ENCODE measurements around the gene CDC42SE2.

The CDC42SE2 gene

GRCh38 chr5:131393498-131393968, 129.7 kb downstream of the CDC42SE2 start:
- no peak for DNase-seq (ENCODE audit: low spot score)
- Histone ChIP-seq H3K4me3 (ENCODE audit: low read length in 2 of 2) (no peak overlapping the region), H2AK5ac (ENCODE audit: low read depth, low read length) (no peak overlapping the region), H3K27me3 (ENCODE audit: control insufficient read depth in 3 of 3, insufficient read depth in 3 of 3, low read depth in 1 of 3, low read length in 3 of 3) (no peaks in the 10 kb centered on the region), H4K8ac (ENCODE audit: low read depth, low read length) (no peak overlapping the region), H3K27ac (replicated peaks; ENCODE audit: low read length) (no peak overlapping the region), H3K23ac (ENCODE audit: low read depth, low read length, poor library complexity) (no peak overlapping the region), H4K91ac (ENCODE audit: low read depth, low read length, poor library complexity) (no peak overlapping the region), H2BK5ac (ENCODE audit: low read length) (no peak overlapping the region), H3K4me1 (ENCODE audit: control insufficient read depth in 2 of 2, insufficient read depth in 1 of 2, low read depth in 1 of 2, low read length in 2 of 2) (no peaks in the 10 kb centered on the region), H3K18ac (ENCODE audit: low read length) (no peak overlapping the region), H2BK15ac (ENCODE audit: low read length) (no peak overlapping the region), H3K14ac (ENCODE audit: low read length) (no peak overlapping the region), H2BK12ac (ENCODE audit: low read length) (no peak overlapping the region), H3K4me2 (ENCODE audit: insufficient read depth, low read length, poor library complexity, severe bottlenecking) (no peak overlapping the region), H2BK120ac (ENCODE audit: low read depth, low read length) (no peak overlapping the region), H2AFZ (ENCODE audit: low read length) (no peak overlapping the region), H3K36me3 (replicated peaks in 1 of 2; ENCODE audit: control insufficient read depth in 2 of 2, insufficient read depth in 2 of 2, low read length in 2 of 2) (peaks cover 8 to 87% of the 10 kb centered on the region in 2 donors), H3K9me3 (replicated peaks in 1 of 2; ENCODE audit: control insufficient read depth in 2 of 2, insufficient read depth in 1 of 2, low read depth in 1 of 2, low read length in 2 of 2) (no peaks in the 10 kb centered on the region), H3K79me1 (ENCODE audit: low read depth, low read length) (no peaks in the 10 kb centered on the region), H3K4ac (ENCODE audit: low read length) (no peak overlapping the region), H3K9ac (ENCODE audit: low read depth, low read length, poor library complexity) (no peak overlapping the region)
- WGBS, 2 donors (ENCODE audit: extremely low coverage in 2 of 2, insufficient read length in 2 of 2, insufficient replicate concordance in 1 of 2), result no CpG with 5 or more reads among the region's 5 CpGs

GRCh38 chr5:131394128-131394527, 130.3 kb downstream of the CDC42SE2 start:
- Histone ChIP-seq H3K4ac (ENCODE audit: low read length) (no peak overlapping the region), H3K4me2 (ENCODE audit: insufficient read depth, low read length, poor library complexity, severe bottlenecking) (no peak overlapping the region), H3K4me3 (ENCODE audit: low read length in 2 of 2) (no peak overlapping the region)

GRCh38 chr5:131396015-131396414, 132.2 kb downstream of the CDC42SE2 start:
- Histone ChIP-seq H4K8ac (ENCODE audit: low read depth, low read length) (no peak overlapping the region), H3K18ac (ENCODE audit: low read length) (no peak overlapping the region), H3K27ac (replicated peaks; ENCODE audit: low read length) (no peak overlapping the region), H3K36me3 (replicated peaks in 1 of 2; ENCODE audit: control insufficient read depth in 2 of 2, insufficient read depth in 2 of 2, low read length in 2 of 2) (peaks cover 6 to 91% of the 10 kb centered on the region in 2 donors), H2AK5ac (ENCODE audit: low read depth, low read length) (no peak overlapping the region), H2BK120ac (ENCODE audit: low read depth, low read length) (no peak overlapping the region), H3K14ac (ENCODE audit: low read length) (no peak overlapping the region), H2BK5ac (ENCODE audit: low read length) (no peak overlapping the region), H3K9me3 (replicated peaks in 1 of 2; ENCODE audit: control insufficient read depth in 2 of 2, insufficient read depth in 1 of 2, low read depth in 1 of 2, low read length in 2 of 2) (no peaks in the 10 kb centered on the region), H2BK12ac (ENCODE audit: low read length) (no peak overlapping the region), H3K9ac (ENCODE audit: low read depth, low read length, poor library complexity) (no peak overlapping the region), H3K79me1 (ENCODE audit: low read depth, low read length) (no peaks in the 10 kb centered on the region), H3K4me2 (ENCODE audit: insufficient read depth, low read length, poor library complexity, severe bottlenecking) (no peak overlapping the region), H4K91ac (ENCODE audit: low read depth, low read length, poor library complexity) (no peak overlapping the region), H3K4ac (ENCODE audit: low read length) (no peak overlapping the region), H2BK15ac (ENCODE audit: low read length) (no peak overlapping the region), H3K4me3 (ENCODE audit: low read length in 2 of 2) (no peak overlapping the region), H3K4me1 (ENCODE audit: control insufficient read depth in 2 of 2, insufficient read depth in 1 of 2, low read depth in 1 of 2, low read length in 2 of 2) (no peaks in the 10 kb centered on the region), H3K23ac (ENCODE audit: low read depth, low read length, poor library complexity) (no peak overlapping the region), H2AFZ (ENCODE audit: low read length) (no peak overlapping the region), H3K27me3 (ENCODE audit: control insufficient read depth in 3 of 3, insufficient read depth in 3 of 3, low read depth in 1 of 3, low read length in 3 of 3) (no peaks in the 10 kb centered on the region)
- no CpG with 5 or more reads among the region's 3 CpGs for WGBS, 2 donors (ENCODE audit: extremely low coverage in 2 of 2, insufficient read length in 2 of 2, insufficient replicate concordance in 1 of 2)
- no peak for DNase-seq (ENCODE audit: low spot score)

More at GRCh38 chr5:131394128-131394527, 130.3 kb downstream of the CDC42SE2 start:
- no peak overlapping the region for H2AK5ac ChIP-seq (ENCODE audit: low read depth, low read length)
- no peak overlapping the region for H4K8ac ChIP-seq (ENCODE audit: low read depth, low read length)
- no peak overlapping the region for H4K91ac ChIP-seq (ENCODE audit: low read depth, low read length, poor library complexity)
- no peak overlapping the region for H3K14ac ChIP-seq (ENCODE audit: low read length)
- no peak overlapping the region for H3K23ac ChIP-seq (ENCODE audit: low read depth, low read length, poor library complexity)
- no peak overlapping the region for H3K9ac ChIP-seq (ENCODE audit: low read depth, low read length, poor library complexity)
- peaks cover 8 to 87% of the 10 kb centered on the region in 2 donors for H3K36me3 ChIP-seq (replicated peaks in 1 of 2; ENCODE audit: control insufficient read depth in 2 of 2, insufficient read depth in 2 of 2, low read length in 2 of 2)
- no CpG with 5 or more reads among the region's 4 CpGs for WGBS, 2 donors (ENCODE audit: extremely low coverage in 2 of 2, insufficient read length in 2 of 2, insufficient replicate concordance in 1 of 2)
- DNase-seq (ENCODE audit: low spot score), result no peak
- H2BK12ac ChIP-seq (ENCODE audit: low read length), result no peak overlapping the region
- no peak overlapping the region for H2AFZ ChIP-seq (ENCODE audit: low read length)
- no peaks in the 10 kb centered on the region for H3K9me3 ChIP-seq (replicated peaks in 1 of 2; ENCODE audit: control insufficient read depth in 2 of 2, insufficient read depth in 1 of 2, low read depth in 1 of 2, low read length in 2 of 2)
- H3K4me1 ChIP-seq (ENCODE audit: control insufficient read depth in 2 of 2, insufficient read depth in 1 of 2, low read depth in 1 of 2, low read length in 2 of 2), result no peaks in the 10 kb centered on the region
- no peak overlapping the region for H3K18ac ChIP-seq (ENCODE audit: low read length)
- no peak overlapping the region for H2BK120ac ChIP-seq (ENCODE audit: low read depth, low read length)
- H3K27me3 ChIP-seq (ENCODE audit: control insufficient read depth in 3 of 3, insufficient read depth in 3 of 3, low read depth in 1 of 3, low read length in 3 of 3), result no peaks in the 10 kb centered on the region
- H3K79me1 ChIP-seq (ENCODE audit: low read depth, low read length), result no peaks in the 10 kb centered on the region
- no peak overlapping the region for H2BK15ac ChIP-seq (ENCODE audit: low read length)
- no peak overlapping the region for H2BK5ac ChIP-seq (ENCODE audit: low read length)
- no peak overlapping the region for H3K27ac ChIP-seq (replicated peaks; ENCODE audit: low read length)

GRCh38 chr5:131396630-131397273, 132.9 kb downstream of the CDC42SE2 start:
- DNase-seq (ENCODE audit: low spot score), result no peak
- Histone ChIP-seq H2AFZ (ENCODE audit: low read length) (no peak overlapping the region), H3K79me1 (ENCODE audit: low read depth, low read length) (no peaks in the 10 kb centered on the region), H3K23ac (ENCODE audit: low read depth, low read length, poor library complexity) (no peak overlapping the region), H3K36me3 (replicated peaks in 1 of 2; ENCODE audit: control insufficient read depth in 2 of 2, insufficient read depth in 2 of 2, low read length in 2 of 2) (peaks cover 6 to 88% of the 10 kb centered on the region in 2 donors), H3K4ac (ENCODE audit: low read length) (no peak overlapping the region), H3K9ac (ENCODE audit: low read depth, low read length, poor library complexity) (no peak overlapping the region), H4K91ac (ENCODE audit: low read depth, low read length, poor library complexity) (no peak overlapping the region), H3K4me1 (ENCODE audit: control insufficient read depth in 2 of 2, insufficient read depth in 1 of 2, low read depth in 1 of 2, low read length in 2 of 2) (no peaks in the 10 kb centered on the region), H3K27ac (replicated peaks; ENCODE audit: low read length) (no peak overlapping the region), H3K9me3 (replicated peaks in 1 of 2; ENCODE audit: control insufficient read depth in 2 of 2, insufficient read depth in 1 of 2, low read depth in 1 of 2, low read length in 2 of 2) (peaks cover 0 to under 1% of the 10 kb centered on the region in 2 donors), H2BK15ac (ENCODE audit: low read length) (no peak overlapping the region), H4K8ac (ENCODE audit: low read depth, low read length) (no peak overlapping the region), H2BK12ac (ENCODE audit: low read length) (no peak overlapping the region), H3K14ac (ENCODE audit: low read length) (no peak overlapping the region), H3K4me3 (ENCODE audit: low read length in 2 of 2) (no peak overlapping the region), H2BK120ac (ENCODE audit: low read depth, low read length) (no peak overlapping the region), H3K4me2 (ENCODE audit: insufficient read depth, low read length, poor library complexity, severe bottlenecking) (no peak overlapping the region), H3K18ac (ENCODE audit: low read length) (no peak overlapping the region), H3K27me3 (ENCODE audit: control insufficient read depth in 3 of 3, insufficient read depth in 3 of 3, low read depth in 1 of 3, low read length in 3 of 3) (no peaks in the 10 kb centered on the region), H2BK5ac (ENCODE audit: low read length) (no peak overlapping the region), H2AK5ac (ENCODE audit: low read depth, low read length) (no peak overlapping the region)
- no CpG with 5 or more reads among the region's 5 CpGs for WGBS, 2 donors (ENCODE audit: extremely low coverage in 2 of 2, insufficient read length in 2 of 2, insufficient replicate concordance in 1 of 2)
